ENCODE data around the gene DENND1A. TPM values are rescaled to one million over a fixed set of nuclear protein-coding genes. Genes with fewer than 3 reads are reported as not detected.

DENND1A gene
- total and polyA plus RNA-seq, 2 of the 13 experiments (the other 11 are each of a cell fraction or from before 2014, with no cell fraction given), result 14.8 to 30.1 TPM

DNA sequence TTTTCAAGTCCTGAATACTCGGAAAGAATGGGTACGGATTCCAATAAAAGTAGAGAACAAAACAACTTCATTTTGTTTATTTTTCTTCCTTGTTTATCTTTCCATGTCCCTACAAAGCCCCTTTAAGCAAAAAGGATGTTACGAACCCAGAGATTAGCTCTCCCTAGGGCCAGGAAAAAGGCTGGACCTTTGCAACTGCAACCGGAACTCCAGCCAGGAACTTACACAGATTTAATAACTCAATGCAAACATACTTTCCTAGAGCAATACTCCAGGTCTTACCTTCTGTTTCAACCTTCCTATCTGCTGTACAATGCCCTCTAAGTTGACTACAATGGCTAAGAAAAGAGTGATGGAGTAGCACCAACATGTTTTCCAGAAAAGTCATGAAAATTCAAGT lies 7.0 kb downstream of the DENND1A start (continued):
- TF ChIP-seq, protein P1, sequence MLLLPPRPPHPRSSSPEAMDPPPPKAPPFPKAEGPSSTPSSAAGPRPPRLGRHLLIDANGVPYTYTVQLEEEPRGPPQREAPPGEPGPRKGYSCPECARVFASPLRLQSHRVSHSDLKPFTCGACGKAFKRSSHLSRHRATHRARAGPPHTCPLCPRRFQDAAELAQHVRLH (CRISPR knock-in tag; IDR thresholded peaks at IDR 0.05; ENCODE audit: borderline replicate concordance, low read depth), result peak; percentile 23; the same call in 1 of the 2 replicates
- peak; percentile 50; the same call in 1 of the 2 replicates for TF ChIP-seq ELF1 (CRISPR knock-in tag; IDR thresholded peaks at IDR 0.05)
- TF ChIP-seq ZSCAN9 (CRISPR knock-in tag; IDR thresholded peaks at IDR 0.05; ENCODE audit: borderline replicate concordance), result peak; percentile 75
- peak; percentile 87 for TF ChIP-seq ZSCAN29 (CRISPR knock-in tag; conservative IDR thresholded peaks at IDR 0.05)
- peak; percentile 69 for TF ChIP-seq PITX1 (CRISPR knock-in tag; IDR thresholded peaks at IDR 0.05)
- TF ChIP-seq FOXP1 (IDR thresholded peaks at IDR 0.05), result no peak
- no peak; the same call in 1 of the 2 replicates for TF ChIP-seq FOXP1 (CRISPR knock-in tag; IDR thresholded peaks at IDR 0.05)
- 0 out of 2 replicates have a peak, but pooled peaks have one; percentile 32 for TF ChIP-seq HOXA5 (CRISPR knock-in tag; IDR thresholded peaks at IDR 0.05)
- TF ChIP-seq LCORL (IDR thresholded peaks at IDR 0.05), result no peak
- peak; percentile 67 for TF ChIP-seq LCORL (CRISPR knock-in tag; IDR thresholded peaks at IDR 0.05)
- peak; percentile 21; the same call in 1 of the 2 replicates for TF ChIP-seq ZNF816 (CRISPR knock-in tag; IDR thresholded peaks at IDR 0.05; ENCODE audit: borderline replicate concordance)
- peak; percentile 96 for TF ChIP-seq ELF3 (CRISPR knock-in tag; IDR thresholded peaks at IDR 0.05)
- TF ChIP-seq ZBTB7B (CRISPR knock-in tag; IDR thresholded peaks at IDR 0.05), result peak; percentile 69; the same call in 1 of the 2 replicates
- no peak for TF ChIP-seq ZNF570 (CRISPR knock-in tag; IDR thresholded peaks at IDR 0.05; ENCODE audit: borderline replicate concordance)
- peak; percentile 97 for TF ChIP-seq BCL6 (CRISPR knock-in tag; IDR thresholded peaks at IDR 0.05)
- no peak for TF ChIP-seq NR2F1 (CRISPR knock-in tag; IDR thresholded peaks at IDR 0.05)
- no peak for TF ChIP-seq ZFP82 (CRISPR knock-in tag; IDR thresholded peaks at IDR 0.05; ENCODE audit: borderline replicate concordance)
- TF ChIP-seq STAG1 (CRISPR knock-in tag; IDR thresholded peaks at IDR 0.05), result 0 out of 2 replicates have a peak, but pooled peaks have one; percentile 5
- peak; percentile 33; the same call in 1 of the 2 replicates for TF ChIP-seq GABPB1 (CRISPR knock-in tag; IDR thresholded peaks at IDR 0.05)
- TF ChIP-seq ZBTB20 (CRISPR knock-in tag; IDR thresholded peaks at IDR 0.05; ENCODE audit: borderline replicate concordance, low read depth), result peak; percentile 72; the same call in 1 of the 2 replicates
- TF ChIP-seq, protein P2, sequence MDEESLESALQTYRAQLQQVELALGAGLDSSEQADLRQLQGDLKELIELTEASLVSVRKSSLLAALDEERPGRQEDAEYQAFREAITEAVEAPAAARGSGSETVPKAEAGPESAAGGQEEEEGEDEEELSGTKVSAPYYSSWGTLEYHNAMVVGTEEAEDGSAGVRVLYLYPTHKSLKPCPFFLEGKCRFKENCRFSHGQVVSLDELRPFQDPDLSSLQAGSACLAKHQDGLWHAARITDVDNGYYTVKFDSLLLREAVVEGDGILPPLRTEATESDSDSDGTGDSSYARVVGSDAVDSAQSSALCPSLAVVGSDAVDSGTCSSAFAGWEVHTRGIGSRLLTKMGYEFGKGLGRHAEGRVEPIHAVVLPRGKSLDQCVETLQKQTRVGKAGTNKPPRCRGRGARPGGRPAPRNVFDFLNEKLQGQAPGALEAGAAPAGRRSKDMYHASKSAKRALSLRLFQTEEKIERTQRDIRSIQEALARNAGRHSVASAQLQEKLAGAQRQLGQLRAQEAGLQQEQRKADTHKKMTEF (CRISPR knock-in tag; IDR thresholded peaks at IDR 0.05), result peak; percentile 43; the same call in 1 of the 2 replicates
- peak; percentile 58 for TF ChIP-seq ERF (CRISPR knock-in tag; IDR thresholded peaks at IDR 0.05)
- TF ChIP-seq ZNF652 (CRISPR knock-in tag; IDR thresholded peaks at IDR 0.05; ENCODE audit: borderline replicate concordance, low read depth), result peak; percentile 48; the same call in 1 of the 2 replicates
